DND-41 (cell line): ENCODE results near the gene MAP2K5.

ENCODE experiments used
- EZH2 ChIP-seq: IDR thresholded peaks from 3 replicates; pipeline ENCODE4 v1.6.1; 2012; ENCODE audit warnings: borderline replicate concordance, low read depth, mild to moderate bottlenecking, moderate library complexity, low read length, inconsistent platforms; ENCODE audit not compliant: severe bottlenecking
- TF ChIP-seq, protein P1 (sequence below): IDR thresholded peaks from 2 replicates; pipeline ENCODE4 v1.5.1; 2012; ENCODE audit warnings: borderline replicate concordance, low read length, moderate library complexity, mild to moderate bottlenecking; ENCODE audit not compliant: poor library complexity, severe bottlenecking; ENCODE audit errors: extremely low read depth

DNA sequence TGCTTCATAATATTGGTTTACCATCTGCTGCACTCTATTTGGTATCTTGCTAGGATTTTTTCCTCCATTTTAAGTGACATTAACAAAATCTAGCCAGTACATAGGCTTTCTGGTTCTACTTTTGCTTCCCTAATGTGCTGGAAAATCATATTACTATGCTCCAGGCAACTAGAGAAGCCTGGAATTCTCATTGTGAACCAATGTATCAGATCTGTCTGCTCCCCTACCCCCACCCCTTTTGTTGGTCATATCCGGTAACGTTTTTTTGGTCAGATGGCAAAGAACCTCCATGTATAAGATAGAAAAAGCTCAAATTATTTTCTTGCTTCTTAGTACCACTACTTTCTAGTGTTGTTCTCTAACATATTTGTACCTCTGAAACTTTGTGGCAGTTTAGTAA, 17.1 kb downstream of the MAP2K5 start:
- TF ChIP-seq, protein P1, sequence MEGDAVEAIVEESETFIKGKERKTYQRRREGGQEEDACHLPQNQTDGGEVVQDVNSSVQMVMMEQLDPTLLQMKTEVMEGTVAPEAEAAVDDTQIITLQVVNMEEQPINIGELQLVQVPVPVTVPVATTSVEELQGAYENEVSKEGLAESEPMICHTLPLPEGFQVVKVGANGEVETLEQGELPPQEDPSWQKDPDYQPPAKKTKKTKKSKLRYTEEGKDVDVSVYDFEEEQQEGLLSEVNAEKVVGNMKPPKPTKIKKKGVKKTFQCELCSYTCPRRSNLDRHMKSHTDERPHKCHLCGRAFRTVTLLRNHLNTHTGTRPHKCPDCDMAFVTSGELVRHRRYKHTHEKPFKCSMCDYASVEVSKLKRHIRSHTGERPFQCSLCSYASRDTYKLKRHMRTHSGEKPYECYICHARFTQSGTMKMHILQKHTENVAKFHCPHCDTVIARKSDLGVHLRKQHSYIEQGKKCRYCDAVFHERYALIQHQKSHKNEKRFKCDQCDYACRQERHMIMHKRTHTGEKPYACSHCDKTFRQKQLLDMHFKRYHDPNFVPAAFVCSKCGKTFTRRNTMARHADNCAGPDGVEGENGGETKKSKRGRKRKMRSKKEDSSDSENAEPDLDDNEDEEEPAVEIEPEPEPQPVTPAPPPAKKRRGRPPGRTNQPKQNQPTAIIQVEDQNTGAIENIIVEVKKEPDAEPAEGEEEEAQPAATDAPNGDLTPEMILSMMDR: no peak
- no peak for TF ChIP-seq EZH2
